Keratinocyte (primary cell): ENCODE measurements around the gene MEX3C. TPM values are rescaled to one million over a fixed set of nuclear protein-coding genes. Genes with fewer than 3 reads are reported as not detected.

Experiments
- DNase-seq: peaks from one replicate; pipeline ENCODE4 v3.0.0-alpha.2; 2011; ENCODE audit warnings: low read depth, missing footprints, low spot score
- FAIRE-seq: peaks from 2 replicates; lab custom pipeline; 2011; peaks lifted over from hg19 to GRCh38; lab: Jason Lieb, UNC
- H2AFZ ChIP-seq: 2 replicates; pipeline ENCODE4 v1.6.0; 2012; ENCODE audit warnings: low read length, control low read depth, inconsistent platforms; ENCODE audit not compliant: control insufficient read depth
- H3K27ac ChIP-seq: 2 replicates; pipeline ENCODE4 v1.5.1; 2011; ENCODE audit warnings: low read length; ENCODE audit not compliant: control insufficient read depth, insufficient read depth
- H3K27me3 ChIP-seq: 3 replicates; pipeline ENCODE4 v1.6.0; 2011; ENCODE audit warnings: low read length; ENCODE audit not compliant: control insufficient read depth, insufficient read depth; ENCODE audit errors: extremely low read depth
- H3K36me3 ChIP-seq, 2 experiments: 2 replicates in 1 of 2; 3 replicates in 1 of 2; pipeline ENCODE4 v1.5.1; 2011; ENCODE audit warnings: low read length in 2 of 2, mild to moderate bottlenecking in 1 of 2; ENCODE audit not compliant: control insufficient read depth in 2 of 2, insufficient read depth in 2 of 2; ENCODE audit errors: extremely low read depth in 1 of 2
- H3K4me1 ChIP-seq: 3 replicates; pipeline ENCODE4 v1.5.1; 2011; ENCODE audit warnings: low read length; ENCODE audit not compliant: control insufficient read depth, insufficient read depth; ENCODE audit errors: extremely low read depth
- H3K4me2 ChIP-seq: 3 replicates; pipeline ENCODE4 v1.6.0; 2011; ENCODE audit warnings: low read depth, low read length; ENCODE audit not compliant: control insufficient read depth, insufficient read depth; ENCODE audit errors: extremely low read depth
- H3K4me3 ChIP-seq, 3 experiments: fragments of 200-600 bp in 1 of 3; sonication (generic) in 1 of 3; 2 replicates in 2 of 3; 3 replicates in 1 of 3; pipeline ENCODE4 v1.5.1; 2011 to 2016; ENCODE audit warnings: low read length in 3 of 3, mild to moderate bottlenecking in 3 of 3, control low read depth in 2 of 3, inconsistent platforms in 1 of 3, low read depth in 1 of 3, mixed read lengths in 1 of 3, mixed run types in 1 of 3, moderate library complexity in 1 of 3; ENCODE audit not compliant: control insufficient read depth in 2 of 3, insufficient read depth in 2 of 3; ENCODE audit errors: extremely low read depth in 1 of 3
- H3K79me2 ChIP-seq: 2 replicates; pipeline ENCODE4 v1.6.0; 2012; ENCODE audit warnings: low read length; ENCODE audit not compliant: control insufficient read depth, insufficient read depth
- H3K9ac ChIP-seq: 3 replicates; pipeline ENCODE4 v1.6.0; 2011; ENCODE audit warnings: low read length; ENCODE audit not compliant: control insufficient read depth, insufficient read depth; ENCODE audit errors: extremely low read depth
- H3K9me1 ChIP-seq: 3 replicates; pipeline ENCODE4 v1.6.0; 2011; ENCODE audit warnings: low read length; ENCODE audit not compliant: control insufficient read depth, insufficient read depth; ENCODE audit errors: extremely low read depth
- H3K9me3 ChIP-seq: 2 replicates; pipeline ENCODE4 v1.5.1; 2012; ENCODE audit warnings: low read depth, low read length; ENCODE audit not compliant: control insufficient read depth
- H4K20me1 ChIP-seq: 3 replicates; pipeline ENCODE4 v1.6.0; 2011; ENCODE audit warnings: low read length; ENCODE audit not compliant: control insufficient read depth, insufficient read depth; ENCODE audit errors: extremely low read depth
- EZH2 ChIP-seq: IDR thresholded peaks from one replicate; pipeline ENCODE4 v1.6.1; 2012; ENCODE audit warnings: inconsistent platforms, mild to moderate bottlenecking, low read length, moderate library complexity
- dilution Hi-C: fragments of 300-500 bp; cut with MboI; formaldehyde crosslinking; loops from one replicate; pipeline ENCODE4 v1.7.0; 2020; ENCODE audit warnings: low sequenced_read_pairs; ENCODE audit not compliant: extremely low pct_ligation_motif_present
- polyA plus RNA-seq, 5 experiments: library from polyadenylated mRNA; depleted of rRNA in 3 of 5; stranded (reverse) in 3 of 5; stranded (forward) in 1 of 5; unstranded in 1 of 5; fragments of >200 nt; gene quantifications; 1 replicate in 1 of 5; 2 replicates in 3 of 5; 3 replicates in 1 of 5; pipeline versions ENCODE4 v1.2.1 to v1.2.3, GENCODE V29; 2011 to 2012; ENCODE audit warnings: missing spikeins in 2 of 5, low read depth in 1 of 5, low replicate concordance in 1 of 5
- TF ChIP-seq, protein P1 (sequence below), 3 experiments: IDR thresholded peaks in 1 of 3; conservative IDR thresholded peaks in 1 of 3; optimal IDR thresholded peaks in 1 of 3; 2 replicates in 2 of 3; 3 replicates in 1 of 3; pipeline versions ENCODE3 to v1.5.1; 2011; ENCODE audit warnings: low read length in 3 of 3, mild to moderate bottlenecking in 3 of 3, moderate library complexity in 2 of 3, control low read depth in 1 of 3, inconsistent platforms in 1 of 3; ENCODE audit not compliant: insufficient read depth in 2 of 3; ENCODE audit errors: extremely low read depth in 1 of 3

The MEX3C gene
- polyA plus RNA-seq, 1 donor (not counting 4 experiments of a cell fraction or from before 2014, with no cell fraction given) = 75.1 TPM

DNA sequence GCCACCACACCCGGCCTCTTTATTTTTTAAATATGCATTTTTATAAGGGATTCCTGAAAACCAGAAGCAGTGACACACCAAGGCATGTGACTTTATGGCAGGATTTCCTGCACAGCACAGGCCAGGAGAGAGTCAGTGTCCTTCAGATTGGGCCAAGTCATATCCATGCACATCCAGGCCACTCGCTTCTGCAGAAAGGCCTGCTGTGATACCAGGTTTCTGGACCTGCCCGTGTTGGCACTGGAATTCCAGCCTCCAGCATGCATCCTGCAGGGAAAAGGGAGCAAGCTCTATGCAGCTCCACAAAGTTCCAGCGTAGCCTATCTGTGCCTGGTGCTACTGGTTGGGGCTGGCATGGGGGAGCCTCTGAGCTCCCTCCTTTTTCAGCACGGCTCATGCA, 36.8 kb downstream of the MEX3C start:
- Histone ChIP-seq H2AFZ (no peak overlapping the region), H3K9me3 (no peaks in the 10 kb centered on the region), H3K4me2 (no peak overlapping the region), H3K36me3 (no peaks in the 10 kb centered on the region), H3K27me3 (no peaks in the 10 kb centered on the region), H3K79me2 (no peaks in the 10 kb centered on the region), H3K27ac (no peak overlapping the region), H3K9ac (no peak overlapping the region), H3K9me1 (no peaks in the 10 kb centered on the region), H3K4me3 (no peak overlapping the region), H4K20me1 (no peaks in the 10 kb centered on the region), H3K4me1 (no peaks in the 10 kb centered on the region)
- DNase-seq (no peak), FAIRE-seq (no peak)
- dilution Hi-C loops = no loop called here
- no peak for TF ChIP-seq EZH2
- TF ChIP-seq, protein P1, sequence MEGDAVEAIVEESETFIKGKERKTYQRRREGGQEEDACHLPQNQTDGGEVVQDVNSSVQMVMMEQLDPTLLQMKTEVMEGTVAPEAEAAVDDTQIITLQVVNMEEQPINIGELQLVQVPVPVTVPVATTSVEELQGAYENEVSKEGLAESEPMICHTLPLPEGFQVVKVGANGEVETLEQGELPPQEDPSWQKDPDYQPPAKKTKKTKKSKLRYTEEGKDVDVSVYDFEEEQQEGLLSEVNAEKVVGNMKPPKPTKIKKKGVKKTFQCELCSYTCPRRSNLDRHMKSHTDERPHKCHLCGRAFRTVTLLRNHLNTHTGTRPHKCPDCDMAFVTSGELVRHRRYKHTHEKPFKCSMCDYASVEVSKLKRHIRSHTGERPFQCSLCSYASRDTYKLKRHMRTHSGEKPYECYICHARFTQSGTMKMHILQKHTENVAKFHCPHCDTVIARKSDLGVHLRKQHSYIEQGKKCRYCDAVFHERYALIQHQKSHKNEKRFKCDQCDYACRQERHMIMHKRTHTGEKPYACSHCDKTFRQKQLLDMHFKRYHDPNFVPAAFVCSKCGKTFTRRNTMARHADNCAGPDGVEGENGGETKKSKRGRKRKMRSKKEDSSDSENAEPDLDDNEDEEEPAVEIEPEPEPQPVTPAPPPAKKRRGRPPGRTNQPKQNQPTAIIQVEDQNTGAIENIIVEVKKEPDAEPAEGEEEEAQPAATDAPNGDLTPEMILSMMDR (optimal IDR thresholded peaks at IDR 0.05 in 1 of 3, IDR thresholded peaks at IDR 0.05 in 1 of 3, conservative IDR thresholded peaks at IDR 0.05 in 1 of 3; ENCODE audit: extremely low read depth in 1 of 3, insufficient read depth in 2 of 3, low read length in 3 of 3) = no peak

DNA sequence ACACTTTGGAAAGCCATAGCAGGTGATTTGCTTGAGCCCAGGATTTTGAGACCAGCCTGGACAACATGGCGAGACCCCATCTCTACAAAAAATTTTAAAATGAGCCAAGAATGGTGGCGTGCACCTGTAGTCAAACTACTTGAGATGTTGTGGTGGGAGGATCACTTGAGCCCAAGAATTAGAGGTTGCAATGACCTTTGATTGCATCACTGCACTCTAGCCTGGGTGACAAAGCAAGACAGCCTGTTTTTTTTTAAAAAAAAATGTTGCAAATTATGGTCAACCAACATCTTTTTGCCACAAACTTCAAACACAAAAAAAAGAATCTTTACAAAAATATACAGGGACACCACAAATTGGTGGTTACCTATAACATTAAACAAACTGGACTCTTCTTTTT, 40.3 kb downstream of the MEX3C start:
- H3K27me3 ChIP-seq = no peaks in the 10 kb centered on the region
- H3K9me1 ChIP-seq = no peaks in the 10 kb centered on the region
- no peak overlapping the region for H3K4me2 ChIP-seq
- TF ChIP-seq, protein P1 (optimal IDR thresholded peaks at IDR 0.05 in 1 of 3, IDR thresholded peaks at IDR 0.05 in 1 of 3, conservative IDR thresholded peaks at IDR 0.05 in 1 of 3; ENCODE audit: extremely low read depth in 1 of 3, insufficient read depth in 2 of 3, low read length in 3 of 3) = no peak
- TF ChIP-seq EZH2 = no peak
- DNase-seq = no peak
- no peaks in the 10 kb centered on the region for H3K36me3 ChIP-seq
- no peaks in the 10 kb centered on the region for H3K4me1 ChIP-seq
- H3K9me3 ChIP-seq = no peaks in the 10 kb centered on the region
- H3K4me3 ChIP-seq = no peak overlapping the region
- H3K27ac ChIP-seq = no peak overlapping the region
- no peak overlapping the region for H3K9ac ChIP-seq
- no peak for FAIRE-seq
- no peaks in the 10 kb centered on the region for H3K79me2 ChIP-seq
- H2AFZ ChIP-seq = no peak overlapping the region
- dilution Hi-C loops = no loop called here
- no peaks in the 10 kb centered on the region for H4K20me1 ChIP-seq
